SK-N-SH (cell line): Measurements from ENCODE around the gene APBB2.

Source experiments
- EZH2phosphoT487 ChIP-seq: fragments of 200-600 bp; sonication (generic); IDR thresholded peaks from 2 replicates; pipeline ENCODE4 v1.6.1; 2017; ENCODE audit warnings: low read depth, mixed run types, mild to moderate bottlenecking, antibody characterized with exemption, moderate library complexity, borderline replicate concordance
- GABPA ChIP-seq: IDR thresholded peaks from 2 replicates; pipeline ENCODE4 v1.4.0; 2012; ENCODE audit warnings: low read depth, mild to moderate bottlenecking
- GATA2 ChIP-seq: sonication (generic); formaldehyde crosslinking; IDR thresholded peaks from 2 replicates; pipeline ENCODE4 v1.5.0; 2020; ENCODE audit warnings: mild to moderate bottlenecking, missing genetic modification reagents
- JUND ChIP-seq: IDR thresholded peaks from 2 replicates; pipeline ENCODE4 v1.4.0; 2012
- NFIC ChIP-seq: IDR thresholded peaks from 2 replicates; pipeline ENCODE4 v1.4.0; 2012; ENCODE audit warnings: borderline replicate concordance
- RAD21 ChIP-seq: IDR thresholded peaks from 2 replicates; pipeline ENCODE4 v1.6.1; 2012; ENCODE audit warnings: mild to moderate bottlenecking, low read length
- RFX5 ChIP-seq: IDR thresholded peaks from 2 replicates; pipeline ENCODE4 v1.6.1; 2012; ENCODE audit warnings: mild to moderate bottlenecking, improper control_type of control experiment, low read length
- SMC3 ChIP-seq: IDR thresholded peaks from 2 replicates; pipeline ENCODE4 v1.6.1; 2012; ENCODE audit warnings: low read depth, low read length, improper control_type of control experiment
- TEAD4 ChIP-seq: IDR thresholded peaks from 2 replicates; pipeline ENCODE4 v1.4.0; 2012; ENCODE audit warnings: mild to moderate bottlenecking, borderline replicate concordance; ENCODE audit not compliant: insufficient read depth
- YY1 ChIP-seq: IDR thresholded peaks from 2 replicates; pipeline ENCODE4 v1.4.0; 2012; ENCODE audit warnings: low read depth, mild to moderate bottlenecking
- TF ChIP-seq, protein P1 (sequence below): fragments of 200-600 bp; sonication (generic); IDR thresholded peaks from 2 replicates; pipeline ENCODE4 v1.6.1; 2017; ENCODE audit warnings: antibody characterized with exemption, mild to moderate bottlenecking, moderate library complexity
- TF ChIP-seq, protein P2 (sequence below): fragments of 150-350 bp; IDR thresholded peaks from 2 replicates; pipeline ENCODE4 v1.6.1; 2017; ENCODE audit warnings: antibody characterized with exemption, low read length, low read depth, borderline replicate concordance

DNA sequence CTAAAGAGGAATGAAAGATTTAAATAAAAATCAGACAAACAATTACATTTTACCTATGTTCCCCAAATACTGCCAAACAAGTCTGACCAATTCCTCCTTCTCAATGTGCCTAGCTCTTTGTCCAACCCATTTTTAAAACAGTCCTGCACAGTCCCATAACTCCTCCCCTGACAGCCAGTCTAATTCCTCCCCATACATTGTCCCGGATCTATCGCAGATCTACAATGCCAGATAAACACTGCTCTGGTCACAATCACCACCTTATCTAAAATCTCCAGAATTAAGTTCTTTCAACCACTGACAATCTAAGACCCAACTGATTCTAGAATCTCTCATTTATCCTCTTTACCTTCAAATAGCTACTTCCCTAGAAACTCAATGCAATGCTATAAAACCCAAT, 176.0 kb downstream of the APBB2 start:
- TF ChIP-seq GATA2 (CRISPR knock-in tag) (no peak), JUND (no peak), YY1 (no peak), SMC3 (no peak), TEAD4 (no peak), NFIC (no peak), EZH2phosphoT487 (no peak), RFX5 (no peak), GABPA (no peak), RAD21 (no peak)
- TF ChIP-seq, protein P1, sequence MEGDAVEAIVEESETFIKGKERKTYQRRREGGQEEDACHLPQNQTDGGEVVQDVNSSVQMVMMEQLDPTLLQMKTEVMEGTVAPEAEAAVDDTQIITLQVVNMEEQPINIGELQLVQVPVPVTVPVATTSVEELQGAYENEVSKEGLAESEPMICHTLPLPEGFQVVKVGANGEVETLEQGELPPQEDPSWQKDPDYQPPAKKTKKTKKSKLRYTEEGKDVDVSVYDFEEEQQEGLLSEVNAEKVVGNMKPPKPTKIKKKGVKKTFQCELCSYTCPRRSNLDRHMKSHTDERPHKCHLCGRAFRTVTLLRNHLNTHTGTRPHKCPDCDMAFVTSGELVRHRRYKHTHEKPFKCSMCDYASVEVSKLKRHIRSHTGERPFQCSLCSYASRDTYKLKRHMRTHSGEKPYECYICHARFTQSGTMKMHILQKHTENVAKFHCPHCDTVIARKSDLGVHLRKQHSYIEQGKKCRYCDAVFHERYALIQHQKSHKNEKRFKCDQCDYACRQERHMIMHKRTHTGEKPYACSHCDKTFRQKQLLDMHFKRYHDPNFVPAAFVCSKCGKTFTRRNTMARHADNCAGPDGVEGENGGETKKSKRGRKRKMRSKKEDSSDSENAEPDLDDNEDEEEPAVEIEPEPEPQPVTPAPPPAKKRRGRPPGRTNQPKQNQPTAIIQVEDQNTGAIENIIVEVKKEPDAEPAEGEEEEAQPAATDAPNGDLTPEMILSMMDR, result no peak
- TF ChIP-seq, protein P2, sequence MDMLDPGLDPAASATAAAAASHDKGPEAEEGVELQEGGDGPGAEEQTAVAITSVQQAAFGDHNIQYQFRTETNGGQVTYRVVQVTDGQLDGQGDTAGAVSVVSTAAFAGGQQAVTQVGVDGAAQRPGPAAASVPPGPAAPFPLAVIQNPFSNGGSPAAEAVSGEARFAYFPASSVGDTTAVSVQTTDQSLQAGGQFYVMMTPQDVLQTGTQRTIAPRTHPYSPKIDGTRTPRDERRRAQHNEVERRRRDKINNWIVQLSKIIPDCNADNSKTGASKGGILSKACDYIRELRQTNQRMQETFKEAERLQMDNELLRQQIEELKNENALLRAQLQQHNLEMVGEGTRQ, result no peak
